ENCODE results near the gene CCL13. TPM values are rescaled to one million over a fixed set of nuclear protein-coding genes. Genes with fewer than 3 reads are reported as not detected.

Gene CCL13
- total and polyA plus RNA-seq, 10 of the 15 experiments (the other 5 are each of a cell fraction or from before 2014, with no cell fraction given): not detected

- POLR2A ChIA-PET: no interaction called here
- WGBS (ENCODE audit: insufficient coverage, insufficient replicate concordance, low lambda C conversion rate, missing lambda C conversion rate): 71% methylated on average over 3 of the region's 3 CpGs
- RAD21 ChIA-PET (ENCODE audit: unreplicated experiment): no interaction called here
- Histone ChIP-seq H3K9me3 (replicated peaks; ENCODE audit: control insufficient read depth, insufficient read depth, low read length) (no peaks in the 10 kb centered on the region), H3K27ac (ENCODE audit: control insufficient read depth, insufficient read depth) (no peak overlapping the region), H3K4me3 (no peak overlapping the region), H3K27me3 (replicated peaks in 1 of 2; ENCODE audit: control insufficient read depth in 2 of 2, insufficient read depth in 2 of 2, low read length in 1 of 2) (peaks cover 2 to 13% of the 10 kb centered on the region in 2 experiments; a peak in 3 of 4 replicates), H4K20me1 (ENCODE audit: control insufficient read depth, insufficient read depth) (no peaks in the 10 kb centered on the region), H3K36me3 (ENCODE audit: control insufficient read depth in 2 of 2, insufficient read depth in 2 of 2, low read length in 1 of 2) (no peaks in the 10 kb centered on the region), H2AFZ (ENCODE audit: control insufficient read depth, low read depth, low read length) (no peak overlapping the region), H3K4me1 (ENCODE audit: control insufficient read depth, insufficient read depth, low read length) (peaks cover 16% of the 10 kb centered on the region), H3K79me2 (ENCODE audit: control insufficient read depth, insufficient read depth, low read length) (no peaks in the 10 kb centered on the region), H3K4me2 (ENCODE audit: control insufficient read depth, insufficient read depth) (no peak overlapping the region), H3K9ac (ENCODE audit: control insufficient read depth, insufficient read depth, low read length) (no peak overlapping the region)
- no peak for DNase-seq (ENCODE audit: low read depth, low spot score)
- no peak for ATAC-seq
- intact Hi-C loops (cut with micrococcal nuclease; ENCODE audit: unreplicated experiment) (no loop called here), in situ Hi-C loops (cut with MboI) (no loop called here)
- no TSS peak for BruUV-seq (replicated peaks)
- CTCF ChIA-PET: interaction anchor here (1.4 to 7.2 kb wide), 4 partner anchors 8 to 29 kb away, joined by 5 to 66 read pairs (median 6); partner anchors contain the start of genes CCL1 and CCL13
- FAIRE-seq: no peak
- TF ChIP-seq CBX5 (IDR thresholded peaks at IDR 0.05; ENCODE audit: low read depth): no peak
- SMC1A ChIA-PET (ENCODE audit: uncharacterized antibody, unreplicated experiment): interaction anchor here (0.6 to 1.8 kb wide), 2 partner anchors 13 to 198 kb away, joined by 4 to 7 read pairs; no protein-coding TSS in a partner anchor
Observed at GRCh38 chr17:34369571-34369970, 13.3 kb downstream of the CCL13 start.

GRCh38 chr17:34370376-34370996, 14.2 kb downstream of the CCL13 start:
- WGBS (ENCODE audit: insufficient coverage, insufficient replicate concordance, low lambda C conversion rate, missing lambda C conversion rate): 35% methylated on average over 5 of the region's 5 CpGs
- FAIRE-seq: no peak
- in situ Hi-C loops (cut with MboI): no loop called here
- Histone ChIP-seq H3K4me1 (ENCODE audit: control insufficient read depth, insufficient read depth, low read length) (peaks cover 13% of the 10 kb centered on the region), H3K9me3 (replicated peaks; ENCODE audit: control insufficient read depth, insufficient read depth, low read length) (no peaks in the 10 kb centered on the region), H3K9ac (ENCODE audit: control insufficient read depth, insufficient read depth, low read length) (no peak overlapping the region), H4K20me1 (ENCODE audit: control insufficient read depth, insufficient read depth) (no peaks in the 10 kb centered on the region), H2AFZ (ENCODE audit: control insufficient read depth, low read depth, low read length) (no peak overlapping the region), H3K27me3 (replicated peaks in 1 of 2; ENCODE audit: control insufficient read depth in 2 of 2, insufficient read depth in 2 of 2, low read length in 1 of 2) (peaks cover 0 to 12% of the 10 kb centered on the region in 2 experiments; a peak in 2 of 4 replicates), H3K36me3 (ENCODE audit: control insufficient read depth in 2 of 2, insufficient read depth in 2 of 2, low read length in 1 of 2) (no peaks in the 10 kb centered on the region), H3K79me2 (ENCODE audit: control insufficient read depth, insufficient read depth, low read length) (no peaks in the 10 kb centered on the region), H3K4me3 (no peak overlapping the region), H3K4me2 (ENCODE audit: control insufficient read depth, insufficient read depth) (no peak overlapping the region), H3K27ac (ENCODE audit: control insufficient read depth, insufficient read depth) (no peak overlapping the region)
- ChIA-PET CTCF (interaction anchor here (0.9 to 7.2 kb wide), 3 partner anchors 9 to 28 kb away, joined by 3 to 66 read pairs (median 6); partner anchors contain the start of gene CCL1), SMC1A (ENCODE audit: uncharacterized antibody, unreplicated experiment) (interaction anchor here (0.6 to 3.4 kb wide), 2 partner anchors 9 to 199 kb away, joined by 4 to 14 read pairs; partner anchors contain the start of gene CCL1), POLR2A (interaction anchor here (2.0 kb wide), 1 partner anchor 13 kb away, joined by 5 read pairs; no protein-coding TSS in a partner anchor), RAD21 (ENCODE audit: unreplicated experiment) (no interaction called here)
- DNase-seq (ENCODE audit: low read depth, low spot score): no peak
- ATAC-seq: no peak; the same call in none of the 3 replicates
- BruUV-seq (replicated peaks): no TSS peak
- intact Hi-C loops (cut with micrococcal nuclease; ENCODE audit: unreplicated experiment): loop anchor here (10.0 kb wide), 1 partner anchor 406 kb away; no protein-coding TSS in a partner anchor
- TF ChIP-seq MYB (IDR thresholded peaks at IDR 0.05; ENCODE audit: borderline replicate concordance, low read depth, low read length) (no peak), CHD4 (IDR thresholded peaks at IDR 0.05) (no peak), SMARCA5 (IDR thresholded peaks at IDR 0.05) (no peak), ZZZ3 (IDR thresholded peaks at IDR 0.05; ENCODE audit: control insufficient read depth, insufficient read length, low read depth) (no peak)

Measured in GM12878 (cell line).